Uterus (tissue), 4 donors: ENCODE measurements around the gene ZMAT2. TPM values are rescaled to one million over a fixed set of nuclear protein-coding genes. Genes with fewer than 3 reads are reported as not detected.
A peak's percentile ranks its signal among the peaks of the same experiment; 100 is the strongest.

Experiments
- DNase-seq, 2 donors: peaks; one replicate each; pipeline ENCODE4 v3.0.0-alpha.2; 2019 to 2020
- H3K27ac ChIP-seq, 2 donors: fragments of 200-600 bp; sonication (generic); 1 replicate in 1 of 2; 2 replicates in 1 of 2; pipeline ENCODE4 v1.5.1; 2016 to 2018
- H3K27me3 ChIP-seq, 2 donors: fragments of 200-600 bp; sonication (generic); one replicate each; pipeline ENCODE4 v1.5.1; 2018 to 2019; ENCODE audit warnings: control low read depth in 1 of 2
- H3K36me3 ChIP-seq, 2 donors: fragments of 200-600 bp; sonication (generic); one replicate each; pipeline ENCODE4 v1.5.1; 2019; ENCODE audit warnings: control low read depth in 1 of 2
- H3K4me1 ChIP-seq, 2 donors: fragments of 200-600 bp; sonication (generic); one replicate each; pipeline ENCODE4 v1.5.1; 2018 to 2019; ENCODE audit warnings: control low read depth in 1 of 2
- H3K4me3 ChIP-seq, 2 donors: fragments of 200-600 bp; sonication (generic); 1 replicate in 1 of 2; 2 replicates in 1 of 2; pipeline ENCODE4 v1.5.1; 2018 to 2019; ENCODE audit warnings: mild to moderate bottlenecking in 1 of 2
- H3K9me3 ChIP-seq, 2 donors: fragments of 200-600 bp; sonication (generic); one replicate each; pipeline ENCODE4 v1.5.1; 2019; ENCODE audit warnings: control low read depth in 1 of 2
- POLR2A ChIP-seq, 2 donors: fragments of 450-650 bp; IDR thresholded peaks; one replicate each; pipeline ENCODE4 v1.6.1; 2016; ENCODE audit warnings: antibody characterized with exemption in 2 of 2, mild to moderate bottlenecking in 1 of 2, moderate library complexity in 1 of 2
- intact Hi-C: fragments of 100-400 bp; cut with DNase I; formaldehyde crosslinking; loops from one replicate; pipeline ENCODE4 v1.15.1; 2023; ENCODE audit warnings: low total_unique reads
- small RNA-seq: library from RNA; depleted of rRNA; stranded (forward); fragments of <200 nt; gene quantifications from one replicate; pipeline ENCODE3, GENCODE V24; 2016
- total RNA-seq, 4 donors: library from RNA; depleted of rRNA in 3 of 4; stranded (reverse); fragments of >200 nt in 3 of 4; gene quantifications; one replicate each; pipeline versions ENCODE4 v1.1.0 to v1.2.4, GENCODE V29; 2014 to 2023
- TF ChIP-seq, protein P1 (sequence below), 4 experiments: fragments of 200-600 bp in 2 of 4; fragments of 450-650 bp in 2 of 4; sonication (generic) in 2 of 4; IDR thresholded peaks; one replicate each; pipeline ENCODE4 v1.5.1; 2016 to 2019; ENCODE audit warnings: antibody characterized with exemption in 4 of 4, mild to moderate bottlenecking in 2 of 4, moderate library complexity in 1 of 4
- donor health status: DM: yes; HTN: yes; CAD: no.

Gene ZMAT2
- total RNA-seq, 4 donors from 2014 or later: 18.2 to 41.9 (median 30.4) TPM

DNA sequence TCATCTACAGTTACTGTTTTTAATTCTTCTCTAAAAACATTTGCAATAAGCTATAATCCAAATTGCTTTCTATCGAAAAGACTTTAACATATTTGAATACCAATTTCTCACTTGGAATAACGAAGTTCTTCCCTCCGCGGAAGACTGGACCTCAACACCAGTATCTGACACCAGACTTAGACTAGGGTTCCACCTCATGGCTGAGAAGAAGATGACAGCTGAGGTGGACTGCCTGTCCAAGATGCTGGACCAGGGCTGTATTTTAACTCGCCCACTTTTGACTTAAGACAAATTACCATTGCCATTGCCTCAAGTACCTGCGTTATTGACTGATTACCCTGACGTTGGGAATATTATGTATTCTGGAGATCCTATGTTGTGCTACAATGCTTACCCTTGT is 34.1 kb downstream of the ZMAT2 start:
- DNase-seq: no peak
- intact Hi-C loops: no loop called here
- H3K9me3 ChIP-seq: no peaks in the 10 kb centered on the region

DNA sequence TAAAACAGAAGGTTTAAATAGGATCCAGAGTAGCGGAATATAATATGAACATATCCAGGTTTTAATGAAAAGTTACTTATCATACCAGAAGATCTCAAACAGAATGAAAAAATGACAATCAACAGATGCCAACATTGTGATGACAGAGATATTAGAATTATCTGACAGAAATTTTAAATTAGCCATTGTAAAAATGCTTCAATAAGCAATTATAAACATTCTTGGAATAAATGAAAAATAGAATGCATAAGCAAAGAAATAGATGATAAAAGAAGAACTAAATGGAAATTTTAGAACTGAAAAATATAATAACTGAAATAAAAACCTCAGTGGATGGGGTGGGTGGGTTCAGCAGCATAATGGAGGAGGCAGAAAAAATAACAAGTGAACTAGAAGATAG is 37.2 kb downstream of the ZMAT2 start:
- Histone ChIP-seq H3K9me3 (no peaks in the 10 kb centered on the region), H3K27me3 (no peaks in the 10 kb centered on the region), H3K4me3 (no peak overlapping the region), H3K36me3 (no peaks in the 10 kb centered on the region), H3K27ac (no peak overlapping the region), H3K4me1 (no peaks in the 10 kb centered on the region)
- intact Hi-C loops: no loop called here
- DNase-seq: no peak
- TF ChIP-seq, protein P1, sequence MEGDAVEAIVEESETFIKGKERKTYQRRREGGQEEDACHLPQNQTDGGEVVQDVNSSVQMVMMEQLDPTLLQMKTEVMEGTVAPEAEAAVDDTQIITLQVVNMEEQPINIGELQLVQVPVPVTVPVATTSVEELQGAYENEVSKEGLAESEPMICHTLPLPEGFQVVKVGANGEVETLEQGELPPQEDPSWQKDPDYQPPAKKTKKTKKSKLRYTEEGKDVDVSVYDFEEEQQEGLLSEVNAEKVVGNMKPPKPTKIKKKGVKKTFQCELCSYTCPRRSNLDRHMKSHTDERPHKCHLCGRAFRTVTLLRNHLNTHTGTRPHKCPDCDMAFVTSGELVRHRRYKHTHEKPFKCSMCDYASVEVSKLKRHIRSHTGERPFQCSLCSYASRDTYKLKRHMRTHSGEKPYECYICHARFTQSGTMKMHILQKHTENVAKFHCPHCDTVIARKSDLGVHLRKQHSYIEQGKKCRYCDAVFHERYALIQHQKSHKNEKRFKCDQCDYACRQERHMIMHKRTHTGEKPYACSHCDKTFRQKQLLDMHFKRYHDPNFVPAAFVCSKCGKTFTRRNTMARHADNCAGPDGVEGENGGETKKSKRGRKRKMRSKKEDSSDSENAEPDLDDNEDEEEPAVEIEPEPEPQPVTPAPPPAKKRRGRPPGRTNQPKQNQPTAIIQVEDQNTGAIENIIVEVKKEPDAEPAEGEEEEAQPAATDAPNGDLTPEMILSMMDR (IDR thresholded peaks at IDR 0.05): no peak

More for the DNA sequence above, 34.1 kb downstream of the ZMAT2 start:
- no peaks in the 10 kb centered on the region for H3K4me1 ChIP-seq
- H3K36me3 ChIP-seq: no peaks in the 10 kb centered on the region
- no peak for TF ChIP-seq POLR2A (IDR thresholded peaks at IDR 0.05)
- TF ChIP-seq, protein P1 (IDR thresholded peaks at IDR 0.05): peak in 3 of 4 experiments; percentile 26 to 39 (median 36)
- H3K27ac ChIP-seq: no peak overlapping the region
- no peak overlapping the region for H3K4me3 ChIP-seq
- H3K27me3 ChIP-seq: no peaks in the 10 kb centered on the region

DNA sequence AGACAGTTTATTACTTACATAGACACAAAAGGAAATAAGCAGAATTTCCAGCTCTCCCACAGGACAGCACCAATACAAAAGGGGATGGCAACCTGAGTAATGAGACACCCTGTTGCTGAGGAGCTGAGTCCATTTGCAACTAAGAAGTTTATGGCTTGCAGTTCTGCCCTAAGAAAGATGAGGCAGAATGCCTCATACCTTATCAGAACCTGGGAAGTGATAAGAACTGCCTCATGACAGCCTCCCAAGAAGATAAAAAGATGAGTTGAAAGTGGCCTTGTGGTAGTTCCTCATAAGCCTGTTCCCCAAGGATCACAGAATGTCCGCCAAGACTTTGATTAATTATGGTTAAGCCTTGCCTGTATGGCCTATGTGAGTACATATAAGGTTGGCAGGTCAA is 41.7 kb downstream of the ZMAT2 start:
- intact Hi-C loops: no loop called here
- TF ChIP-seq POLR2A (IDR thresholded peaks at IDR 0.05): no peak
- TF ChIP-seq, protein P1 (IDR thresholded peaks at IDR 0.05): no peak
- Histone ChIP-seq H3K4me3 (no peak overlapping the region), H3K27me3 (no peaks in the 10 kb centered on the region), H3K4me1 (no peaks in the 10 kb centered on the region), H3K9me3 (no peaks in the 10 kb centered on the region), H3K36me3 (no peaks in the 10 kb centered on the region), H3K27ac (no peak overlapping the region)
- DNase-seq: no peak

DNA sequence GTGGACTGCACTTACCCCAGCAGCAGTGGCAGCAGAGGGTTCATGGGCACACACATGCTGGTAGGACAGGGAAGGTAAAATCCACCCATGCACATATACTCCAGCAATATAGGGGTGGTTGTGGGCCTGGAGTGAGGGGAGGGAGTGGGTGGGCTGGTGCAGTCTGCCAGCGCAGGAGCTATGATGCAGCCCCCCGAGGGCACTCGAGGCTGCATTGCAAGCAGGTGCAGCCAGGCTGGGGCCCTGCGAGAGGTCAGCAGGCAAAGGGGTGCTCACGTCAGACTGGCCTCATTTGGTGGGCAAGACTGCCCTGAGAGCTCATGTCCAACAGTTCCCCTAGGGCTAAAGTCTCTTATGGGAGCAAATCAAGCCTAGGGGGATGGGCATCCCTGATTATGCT is 53.3 kb downstream of the ZMAT2 start:
- intact Hi-C loops: no loop called here
- Histone ChIP-seq H3K27me3 (no peaks in the 10 kb centered on the region), H3K4me1 (no peaks in the 10 kb centered on the region), H3K9me3 (peaks cover 0 to 10% of the 10 kb centered on the region in 2 donors), H3K4me3 (no peak overlapping the region), H3K27ac (no peak overlapping the region), H3K36me3 (no peaks in the 10 kb centered on the region)
- no peak for TF ChIP-seq POLR2A (IDR thresholded peaks at IDR 0.05)
- TF ChIP-seq, protein P1 (IDR thresholded peaks at IDR 0.05): no peak
- DNase-seq: no peak

Small RNAs within 50 kb of the gene (small RNA-seq; reads per million reads assigned to genes)
- gene VTRNA1-1: 14.6 reads per million, percentile 90 among the genes with 10 or more reads in this experiment
- gene VTRNA1-2: 0.24 reads per million
- 0.30 reads per million for gene VTRNA1-3

Other genes starting within 250 kb of the ZMAT2 start
- gene EIF4EBP3, start 152.8 kb upstream of the ZMAT2 start, total RNA-seq: 1 to 10 TPM in 1 of 4 donors, not detected in 3; 7.8 TPM
- gene SRA1, start 143.0 kb upstream of the ZMAT2 start, total RNA-seq: 10 to 100 TPM in 3 of 4 donors, 1 to 10 TPM in 1; 2.6 to 32.6 (median 22.9) TPM
- gene APBB3, start 135.8 kb upstream of the ZMAT2 start, total RNA-seq: 10 to 100 TPM in 3 of 4 donors, 1 to 10 TPM in 1; 6.5 to 54.7 (median 27.4) TPM
- gene SLC35A4, start 135.6 kb upstream of the ZMAT2 start, total RNA-seq: 10 to 100 TPM in 3 of 4 donors, 1 to 10 TPM in 1; 6.4 to 39.7 (median 21.7) TPM
- gene CD14, start 67.3 kb upstream of the ZMAT2 start, total RNA-seq: 10 to 100 TPM in 3 of 4 donors, under 1 TPM in 1; 0.51 to 48.5 (median 34.0) TPM
- gene TMCO6, start 61.0 kb upstream of the ZMAT2 start, total RNA-seq: 10 to 100 TPM in 3 of 4 donors, 1 to 10 TPM in 1; 6.2 to 36.2 (median 22.7) TPM
- gene NDUFA2, start 52.8 kb upstream of the ZMAT2 start, total RNA-seq: 100 to 1,000 TPM in 1 of 4 donors, 10 to 100 TPM in 3; 17.2 to 103 (median 35.6) TPM
- gene IK, start 52.6 kb upstream of the ZMAT2 start, total RNA-seq: 100 to 1,000 TPM in 2 of 4 donors, 10 to 100 TPM in 2; 60.9 to 265 (median 89.3) TPM
- gene WDR55, start 35.5 kb upstream of the ZMAT2 start, total RNA-seq: 10 to 100 TPM in 3 of 4 donors, 1 to 10 TPM in 1; 5.9 to 21.9 (median 17.9) TPM
- gene DND1, start 26.9 kb upstream of the ZMAT2 start, total RNA-seq: 1 to 10 TPM in 2 of 4 donors, under 1 TPM in 2; 0.28 to 2.6 (median 0.92) TPM
- gene HARS1, start 9.1 kb upstream of the ZMAT2 start, total RNA-seq: 10 to 100 TPM; 20.3 to 50.5 (median 40.4) TPM
- gene HARS2, start 9.0 kb upstream of the ZMAT2 start, total RNA-seq: 10 to 100 TPM in 2 of 4 donors, 1 to 10 TPM in 2; 2.6 to 38.0 (median 15.7) TPM
- gene PCDHA1, start 85.7 kb downstream of the ZMAT2 start, total RNA-seq: under 1 TPM in 1 of 4 donors, not detected in 3; 0.41 TPM
- under 1 TPM in 3 of 4 donors, not detected in 1; 0.26 to 0.76 (median 0.52) TPM for gene PCDHA2, start 94.4 kb downstream of the ZMAT2 start, total RNA-seq
- gene PCDHA3, start 100.6 kb downstream of the ZMAT2 start, total RNA-seq: 1 to 10 TPM in 3 of 4 donors, not detected in 1; 1.6 to 2.4 (median 1.8) TPM
- gene PCDHA4, start 106.6 kb downstream of the ZMAT2 start, total RNA-seq: 1 to 10 TPM in 1 of 4 donors, under 1 TPM in 3; 0.26 to 5.8 (median 0.59) TPM
- 1 to 10 TPM in 1 of 4 donors, under 1 TPM in 2, not detected in 1; 0.61 to 2.3 (median 0.69) TPM for gene PCDHA5, start 121.2 kb downstream of the ZMAT2 start, total RNA-seq
- 1 to 10 TPM in 3 of 4 donors, under 1 TPM in 1; 0.29 to 2.4 (median 1.3) TPM for gene PCDHA6, start 127.5 kb downstream of the ZMAT2 start, total RNA-seq
- 10 to 100 TPM in 1 of 4 donors, 1 to 10 TPM in 1, under 1 TPM in 1, not detected in 1; 0.98 to 24.6 (median 2.2) TPM for gene PCDHA7, start 133.8 kb downstream of the ZMAT2 start, total RNA-seq
- 1 to 10 TPM in 2 of 4 donors, not detected in 2; 1.2 to 1.9 TPM for gene PCDHA8, start 140.7 kb downstream of the ZMAT2 start, total RNA-seq
- gene PCDHA9, start 147.9 kb downstream of the ZMAT2 start, total RNA-seq: 1 to 10 TPM in 1 of 4 donors, under 1 TPM in 3; 0.26 to 1.2 (median 0.64) TPM
- 1 to 10 TPM in 2 of 4 donors, under 1 TPM in 2; under 0.01 to 3.1 (median 1.6) TPM for gene PCDHA10, start 155.4 kb downstream of the ZMAT2 start, total RNA-seq
- 1 to 10 TPM in 1 of 4 donors, under 1 TPM in 3; 0.26 to 2.1 (median 0.63) TPM for gene PCDHA11, start 168.5 kb downstream of the ZMAT2 start, total RNA-seq
- 1 to 10 TPM in 3 of 4 donors, under 1 TPM in 1; 0.98 to 9.4 (median 1.5) TPM for gene PCDHA12, start 174.9 kb downstream of the ZMAT2 start, total RNA-seq
- 1 to 10 TPM in 2 of 4 donors, under 1 TPM in 1, not detected in 1; 0.70 to 2.8 (median 2.1) TPM for gene PCDHA13, start 181.7 kb downstream of the ZMAT2 start, total RNA-seq
- gene PCDHAC1, start 225.9 kb downstream of the ZMAT2 start, total RNA-seq: 1 to 10 TPM in 2 of 4 donors, under 1 TPM in 1, not detected in 1; under 0.01 to 1.7 (median 1.2) TPM